Activated T-cell treated with anti-CD3 and anti-CD28 coated beads for 1 hour (primary cell): Measurements from ENCODE around the gene LEO1.

Source experiments
- DNase-seq: peaks from one replicate; pipeline ENCODE4 v3.0.0-alpha.2; 2020; ENCODE audit warnings: low read depth

The LEO1 gene

DNA sequence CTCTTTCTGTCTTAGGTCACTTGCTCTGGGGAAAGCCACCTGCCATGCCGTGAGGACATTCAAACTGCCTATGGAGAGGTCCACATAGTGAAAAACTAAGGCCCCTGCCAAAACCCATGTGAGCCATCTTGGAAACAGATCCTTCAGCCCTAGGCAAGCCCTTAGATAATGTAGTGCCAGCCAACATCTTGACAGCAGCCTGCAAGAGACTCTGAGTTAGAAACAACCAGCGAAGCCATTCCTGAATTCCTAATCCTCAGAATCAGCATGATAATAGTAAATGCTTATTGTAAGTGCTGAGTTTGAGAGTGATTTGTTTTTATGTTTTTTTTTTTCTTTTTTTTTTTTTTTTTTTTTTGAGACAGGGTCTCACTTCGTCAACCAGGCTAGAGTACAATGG is 40.6 kb downstream of the LEO1 start:
- no peak for DNase-seq

GRCh38 chr15:51926809-51927208 is 44.8 kb downstream of the LEO1 start:
- DNase-seq, result no peak

- DNase-seq, result no peak
Measured at GRCh38 chr15:51924156-51925068, 47.2 kb downstream of the LEO1 start.

GRCh38 chr15:51917493-51917892 is 54.1 kb downstream of the LEO1 start:
- no peak for DNase-seq

DNA sequence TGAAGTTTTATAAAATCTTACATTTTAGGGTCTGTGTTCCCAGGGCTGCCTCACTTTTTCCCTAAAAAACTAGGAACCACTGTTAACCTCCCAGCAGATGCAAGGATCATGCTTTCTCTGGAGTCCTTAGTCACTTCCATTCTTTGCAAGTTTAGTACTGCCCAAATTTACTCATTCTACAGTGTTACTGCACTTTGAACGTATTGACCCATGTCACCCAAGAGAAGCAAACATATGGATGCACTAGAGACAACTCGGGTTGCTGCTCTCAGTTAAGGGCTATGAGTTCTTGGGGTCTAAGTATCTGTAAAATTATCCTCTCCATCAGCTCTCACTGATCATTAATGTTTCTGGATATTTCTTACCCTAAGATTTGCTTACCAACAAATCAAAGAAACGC is 59.0 kb downstream of the LEO1 start:
- DNase-seq, result no peak

GRCh38 chr15:51909584-51909983 is 62.0 kb downstream of the LEO1 start:
- DNase-seq, result no peak

DNA sequence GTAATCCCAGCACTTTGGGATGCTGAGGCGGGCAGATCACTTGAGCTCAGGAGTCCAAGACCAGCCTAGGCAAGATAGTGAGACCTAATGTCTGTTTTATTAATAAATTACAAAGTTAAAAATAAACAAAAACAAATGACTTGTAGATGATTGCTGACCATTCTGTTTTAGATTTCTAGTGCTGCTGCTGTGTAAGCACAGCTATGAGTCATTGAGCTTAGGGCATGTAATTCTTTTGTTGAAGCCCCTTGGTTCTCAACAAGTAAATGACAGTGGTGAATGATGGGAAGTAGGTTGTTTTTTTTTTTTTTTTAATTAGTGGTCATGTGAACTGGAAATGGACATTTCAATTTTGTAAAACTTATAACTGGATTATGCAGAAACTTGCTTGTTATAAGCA is 63.3 kb downstream of the LEO1 start:
- DNase-seq, result no peak

- DNase-seq, result no peak
Measured at GRCh38 chr15:51907136-51907862, 64.3 kb downstream of the LEO1 start.

- DNase-seq, result no peak
Measured at GRCh38 chr15:51904931-51905330, 66.6 kb downstream of the LEO1 start.

DNA sequence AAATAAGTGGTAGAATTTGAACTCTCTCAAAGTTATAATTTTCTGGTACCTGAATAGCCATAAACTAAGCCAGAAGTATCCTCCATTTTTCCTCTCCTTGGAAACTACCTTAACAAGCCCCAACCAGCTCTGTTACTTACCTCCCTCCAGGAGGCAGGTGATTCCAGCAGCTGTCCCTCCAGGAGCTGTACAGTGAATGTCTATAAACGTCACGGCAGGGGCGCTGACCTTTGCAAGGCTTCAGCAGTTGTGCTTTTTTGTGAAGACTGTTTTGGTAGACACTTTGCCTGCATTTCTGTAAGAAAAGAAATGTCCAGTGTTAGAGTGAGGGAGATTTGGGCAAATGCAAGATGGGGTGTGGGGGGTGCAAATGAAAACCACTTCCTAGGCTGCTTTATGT is 67.2 kb downstream of the LEO1 start:
- no peak for DNase-seq

DNA sequence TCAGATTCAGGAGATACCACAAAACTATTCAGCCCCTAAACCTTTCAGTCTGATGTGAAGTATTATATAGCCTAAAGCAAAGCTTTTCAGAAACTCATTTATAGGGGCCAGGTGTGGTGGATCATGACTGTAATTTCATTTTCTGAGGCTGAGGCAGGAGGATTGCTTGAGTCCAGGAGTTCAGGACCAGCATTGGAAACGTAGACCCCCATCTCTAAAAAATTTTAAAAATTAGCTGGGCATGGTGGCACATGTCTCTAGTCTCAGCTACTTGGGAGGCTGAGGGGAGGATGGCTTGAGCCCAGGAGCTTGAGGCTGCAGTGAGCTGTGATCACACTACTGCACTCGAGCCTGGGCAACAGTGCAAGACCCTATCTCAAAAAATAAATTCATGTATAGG is 82.1 kb downstream of the LEO1 start:
- no peak for DNase-seq

DNA sequence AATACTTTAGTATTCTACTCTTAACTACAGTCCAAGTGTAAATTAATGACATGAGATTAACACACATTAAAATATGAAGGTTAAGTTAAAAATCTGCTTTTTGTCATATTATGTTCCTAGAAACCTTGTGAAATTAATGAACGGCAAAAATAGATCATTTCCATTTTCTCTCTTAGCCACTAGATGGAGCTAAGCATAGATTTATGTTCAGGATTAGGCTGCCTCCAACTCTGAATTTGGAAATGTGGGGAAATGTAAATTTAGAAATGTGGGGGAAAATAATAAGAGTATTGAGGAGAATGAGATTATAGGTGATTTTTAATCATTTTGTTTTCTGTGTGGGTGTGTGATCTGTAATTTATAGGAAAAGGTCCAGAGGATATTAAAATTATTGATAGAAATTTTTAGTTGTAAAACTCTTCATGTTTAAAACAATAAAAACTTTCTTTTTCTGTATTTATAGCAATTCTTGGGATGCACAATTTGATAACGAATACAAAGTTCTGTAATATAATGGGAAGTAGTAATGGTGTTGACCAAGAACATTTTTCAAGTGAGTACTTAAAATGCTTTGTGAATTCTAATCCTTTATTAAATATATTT is 82.9 kb downstream of the LEO1 start:
- no peak for DNase-seq
